GM12873 (cell line): ENCODE measurements around the gene CACNA2D3.

Experiments
- TF ChIP-seq, protein P1 (sequence below): IDR thresholded peaks from 2 replicates; pipeline ENCODE4 v1.5.1; 2012; ENCODE audit warnings: low read depth, mild to moderate bottlenecking, moderate library complexity, low read length, control low read depth; ENCODE audit not compliant: insufficient read depth; ENCODE audit errors: missing control alignments

The CACNA2D3 gene

DNA sequence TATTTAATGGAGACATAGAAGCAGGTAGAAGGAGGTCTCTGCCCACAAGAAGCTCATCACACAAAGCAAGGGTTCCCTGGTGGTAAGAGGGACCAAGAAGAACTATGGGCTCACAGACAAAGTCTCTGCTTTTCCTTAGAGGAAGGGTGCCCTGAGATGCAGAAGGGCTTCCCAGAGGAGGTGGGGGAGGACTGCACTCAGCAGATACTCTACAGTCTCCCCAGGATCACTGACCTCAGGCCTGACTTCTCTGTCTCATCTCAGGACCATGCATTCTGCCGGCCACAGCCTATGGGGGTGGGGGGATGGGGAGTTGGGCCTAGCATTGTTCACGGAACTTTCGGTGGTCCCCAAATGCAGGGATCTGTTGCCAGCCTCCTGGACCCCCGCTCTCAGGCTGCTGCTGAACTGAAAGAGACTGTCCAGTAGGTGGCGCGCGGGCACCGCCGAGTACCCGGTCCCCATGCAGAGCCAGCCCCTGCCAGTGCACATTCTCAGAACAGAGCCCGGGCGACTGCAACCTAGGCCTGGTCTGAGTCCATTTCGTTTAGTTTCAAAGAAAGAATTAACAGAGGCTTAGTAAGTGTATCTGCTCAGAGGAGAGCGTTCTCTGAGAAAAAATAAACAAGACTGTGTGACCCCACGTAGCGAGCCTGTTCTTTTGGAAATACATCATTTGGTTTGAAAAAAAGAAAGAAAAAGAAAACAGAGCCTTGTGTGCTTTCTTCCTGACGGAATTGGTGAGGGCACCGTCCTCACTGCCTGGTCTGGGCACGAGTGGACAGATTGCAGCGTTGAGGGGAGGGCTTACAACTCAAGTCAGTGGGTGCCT is 731.4 kb downstream of the CACNA2D3 start:
- TF ChIP-seq, protein P1, sequence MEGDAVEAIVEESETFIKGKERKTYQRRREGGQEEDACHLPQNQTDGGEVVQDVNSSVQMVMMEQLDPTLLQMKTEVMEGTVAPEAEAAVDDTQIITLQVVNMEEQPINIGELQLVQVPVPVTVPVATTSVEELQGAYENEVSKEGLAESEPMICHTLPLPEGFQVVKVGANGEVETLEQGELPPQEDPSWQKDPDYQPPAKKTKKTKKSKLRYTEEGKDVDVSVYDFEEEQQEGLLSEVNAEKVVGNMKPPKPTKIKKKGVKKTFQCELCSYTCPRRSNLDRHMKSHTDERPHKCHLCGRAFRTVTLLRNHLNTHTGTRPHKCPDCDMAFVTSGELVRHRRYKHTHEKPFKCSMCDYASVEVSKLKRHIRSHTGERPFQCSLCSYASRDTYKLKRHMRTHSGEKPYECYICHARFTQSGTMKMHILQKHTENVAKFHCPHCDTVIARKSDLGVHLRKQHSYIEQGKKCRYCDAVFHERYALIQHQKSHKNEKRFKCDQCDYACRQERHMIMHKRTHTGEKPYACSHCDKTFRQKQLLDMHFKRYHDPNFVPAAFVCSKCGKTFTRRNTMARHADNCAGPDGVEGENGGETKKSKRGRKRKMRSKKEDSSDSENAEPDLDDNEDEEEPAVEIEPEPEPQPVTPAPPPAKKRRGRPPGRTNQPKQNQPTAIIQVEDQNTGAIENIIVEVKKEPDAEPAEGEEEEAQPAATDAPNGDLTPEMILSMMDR: peak; percentile 86

DNA sequence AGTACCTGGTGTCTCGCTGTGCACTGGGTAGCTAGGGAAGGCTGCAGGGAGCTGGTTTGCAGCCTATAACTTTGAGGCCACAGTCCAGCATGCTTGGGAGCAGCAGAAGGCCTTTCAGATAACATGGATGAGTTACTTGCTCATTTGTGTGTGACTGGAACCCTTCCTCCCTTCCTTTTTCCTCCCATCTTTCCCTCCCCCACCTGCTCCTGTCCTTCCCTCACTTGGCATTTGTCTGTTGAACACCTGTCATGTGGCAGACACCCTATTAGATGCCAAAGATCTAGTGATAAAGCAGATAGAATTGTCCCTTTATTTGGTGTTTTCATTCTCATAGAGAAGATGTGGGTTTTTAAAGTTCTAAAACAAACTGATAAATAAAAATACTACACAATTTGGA is 733.9 kb downstream of the CACNA2D3 start:
- TF ChIP-seq, protein P1: no peak

DNA sequence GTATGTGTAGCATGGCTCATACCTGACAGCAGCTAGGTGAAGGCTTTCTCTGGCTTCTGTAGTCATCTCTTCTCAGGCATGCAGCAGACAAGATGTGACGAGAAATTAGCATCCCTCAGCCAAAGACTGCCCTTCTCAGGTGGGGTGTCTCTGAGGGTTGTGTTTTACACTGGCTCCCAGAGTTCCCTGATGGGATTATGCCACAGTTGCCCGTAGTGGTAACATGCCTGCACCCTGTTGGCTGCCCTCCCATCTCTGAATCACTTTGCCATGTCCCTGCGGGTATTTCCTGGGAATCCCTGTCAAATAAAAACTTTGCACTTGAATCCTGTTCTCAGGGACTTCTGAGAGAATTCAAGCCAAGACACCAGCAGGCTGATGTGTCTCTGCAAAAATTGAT is 735.0 kb downstream of the CACNA2D3 start:
- TF ChIP-seq, protein P1: no peak

DNA sequence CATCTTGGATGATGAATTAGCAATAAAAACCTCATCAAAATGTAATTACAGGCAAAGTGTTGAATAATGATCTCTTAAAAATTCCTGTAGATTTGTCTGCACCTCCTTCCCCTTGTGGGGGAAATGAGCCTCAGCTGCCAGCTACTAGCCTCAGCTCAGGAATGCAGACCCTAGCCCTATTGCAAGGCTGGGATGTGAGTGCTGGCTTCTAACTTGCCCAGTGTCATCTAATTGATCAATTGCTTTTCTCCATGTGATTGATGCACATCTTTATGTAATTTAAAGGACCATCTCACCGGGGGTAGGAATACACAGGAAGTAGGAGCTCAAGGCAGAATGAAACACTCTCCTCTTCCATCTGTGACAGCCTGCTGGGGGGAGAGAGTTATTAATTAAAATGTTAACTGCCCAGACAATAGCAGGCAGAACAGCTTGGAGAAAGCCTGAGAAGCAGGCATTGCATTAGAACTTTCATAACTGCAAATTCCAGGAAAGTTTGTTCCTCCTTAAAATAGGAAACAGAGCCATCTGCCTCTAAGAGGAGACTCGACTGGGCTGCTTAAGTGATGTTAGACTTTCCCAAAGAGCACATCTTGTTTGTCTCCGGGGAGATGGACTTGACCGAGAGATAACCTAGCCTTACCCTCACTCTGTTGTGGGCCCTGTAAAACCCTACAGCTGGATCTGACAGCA is 735.9 kb downstream of the CACNA2D3 start:
- TF ChIP-seq, protein P1: no peak

DNA sequence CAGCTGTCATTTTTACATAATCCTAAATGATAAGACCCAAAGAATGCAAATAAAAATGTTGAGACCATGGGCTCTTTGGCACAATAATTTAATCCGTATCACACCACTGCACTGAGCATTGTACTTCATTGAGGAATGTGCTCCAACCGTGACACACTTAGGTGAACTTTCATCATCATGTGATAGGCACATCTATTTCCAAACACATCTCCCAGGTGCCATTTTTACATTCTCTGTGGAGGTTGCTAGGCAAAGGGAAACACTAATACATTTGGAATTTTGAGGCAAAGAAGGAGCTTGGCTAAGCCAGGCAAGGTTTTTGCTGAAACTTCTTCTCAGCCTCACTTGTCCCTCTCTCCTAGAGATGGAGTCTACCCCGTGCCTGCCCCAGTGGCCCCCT is 736.8 kb downstream of the CACNA2D3 start:
- TF ChIP-seq, protein P1: no peak

DNA sequence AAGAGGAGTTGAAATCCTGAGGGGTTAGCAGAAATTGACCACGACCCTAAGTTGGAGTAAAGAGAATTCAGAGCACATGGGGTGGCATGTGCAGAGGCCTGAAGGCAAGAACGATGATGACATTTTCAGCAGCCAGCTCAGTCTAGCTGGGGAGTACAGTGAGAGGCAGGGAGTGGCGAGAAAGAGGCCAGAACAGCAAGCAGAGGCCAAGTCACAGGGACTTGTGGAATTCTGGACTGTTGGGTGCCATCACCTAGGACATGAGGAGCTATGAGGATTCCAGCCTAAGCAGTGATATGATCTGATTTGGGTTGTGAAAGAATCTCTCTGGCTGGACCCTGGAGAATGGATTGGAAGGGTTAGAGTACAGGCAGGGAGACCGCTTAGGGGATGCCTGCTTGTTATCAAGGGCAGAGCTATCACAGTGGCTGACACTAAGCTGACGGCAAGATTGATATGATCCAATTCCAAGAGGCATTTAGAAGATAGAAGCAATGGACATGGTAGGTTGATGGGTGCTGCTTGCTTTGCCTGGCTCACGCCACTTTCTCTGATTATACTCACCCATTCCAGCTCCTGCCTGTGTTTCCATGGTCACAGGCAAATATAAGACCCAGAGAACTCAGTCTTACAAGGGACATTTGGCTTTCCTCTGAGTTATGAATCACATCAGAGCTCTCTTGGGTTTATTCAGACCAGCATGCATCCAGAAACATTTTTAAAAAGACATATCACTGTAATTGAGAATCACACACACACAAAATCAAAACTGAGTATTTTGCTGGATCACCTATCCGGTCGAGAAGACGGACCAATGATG is 739.1 kb downstream of the CACNA2D3 start:
- TF ChIP-seq, protein P1: no peak

DNA sequence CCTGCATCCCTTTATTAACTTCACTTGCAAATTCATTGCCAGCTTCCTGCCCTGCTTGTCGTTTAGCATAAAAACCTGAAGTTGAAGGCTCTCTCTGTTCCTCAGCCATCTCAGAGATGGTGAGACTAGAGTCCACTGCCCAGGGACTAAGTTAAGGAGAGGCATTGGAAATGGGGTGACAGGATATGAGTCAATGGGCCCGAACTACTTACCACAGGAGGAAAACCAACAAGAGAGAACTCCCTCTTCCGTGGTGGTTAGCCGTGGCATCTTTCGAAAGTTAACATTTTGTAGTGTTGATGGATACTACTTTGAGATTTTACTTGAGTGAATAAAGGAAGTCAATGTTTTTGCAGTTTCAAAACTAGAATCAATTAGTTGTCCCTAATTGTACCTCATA is 740.2 kb downstream of the CACNA2D3 start:
- TF ChIP-seq, protein P1: no peak
